GM12801 (cell line): Measurements from ENCODE around the gene SLC25A33.

Source experiments
- TF ChIP-seq, protein P1 (sequence below): IDR thresholded peaks from one replicate; pipeline ENCODE4 v1.5.1; 2011; ENCODE audit warnings: control low read depth; ENCODE audit not compliant: insufficient read length; ENCODE audit errors: extremely low read depth

The SLC25A33 gene

DNA sequence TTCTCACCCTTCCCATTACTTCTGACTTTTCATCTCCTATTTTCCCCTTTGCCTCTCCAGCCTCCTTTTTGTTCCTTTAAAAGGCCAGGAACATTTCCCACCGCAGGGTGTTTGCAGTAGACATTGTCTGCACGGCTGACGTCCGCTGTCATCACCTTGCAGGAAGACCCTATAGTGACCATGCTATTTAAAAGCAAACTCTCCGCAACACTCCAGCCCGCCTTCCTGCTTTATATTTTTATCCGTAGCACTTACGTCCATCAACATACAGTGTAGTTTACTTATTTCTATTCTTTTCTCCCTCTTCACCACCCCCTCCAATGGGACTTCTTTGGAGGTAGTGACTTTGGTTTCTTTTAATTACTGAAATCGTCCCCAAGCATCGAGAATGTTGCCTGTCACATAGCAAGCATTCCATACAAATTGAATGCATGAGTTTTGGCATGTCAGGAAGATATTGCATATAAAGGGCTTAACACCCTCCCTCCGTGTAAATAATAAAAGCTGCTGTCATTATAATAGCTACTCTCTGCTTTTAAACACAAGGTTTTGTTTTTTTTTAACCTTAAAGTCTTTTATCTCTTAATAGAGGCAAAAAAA lies 19.8 kb downstream of the SLC25A33 start:
- TF ChIP-seq, protein P1, sequence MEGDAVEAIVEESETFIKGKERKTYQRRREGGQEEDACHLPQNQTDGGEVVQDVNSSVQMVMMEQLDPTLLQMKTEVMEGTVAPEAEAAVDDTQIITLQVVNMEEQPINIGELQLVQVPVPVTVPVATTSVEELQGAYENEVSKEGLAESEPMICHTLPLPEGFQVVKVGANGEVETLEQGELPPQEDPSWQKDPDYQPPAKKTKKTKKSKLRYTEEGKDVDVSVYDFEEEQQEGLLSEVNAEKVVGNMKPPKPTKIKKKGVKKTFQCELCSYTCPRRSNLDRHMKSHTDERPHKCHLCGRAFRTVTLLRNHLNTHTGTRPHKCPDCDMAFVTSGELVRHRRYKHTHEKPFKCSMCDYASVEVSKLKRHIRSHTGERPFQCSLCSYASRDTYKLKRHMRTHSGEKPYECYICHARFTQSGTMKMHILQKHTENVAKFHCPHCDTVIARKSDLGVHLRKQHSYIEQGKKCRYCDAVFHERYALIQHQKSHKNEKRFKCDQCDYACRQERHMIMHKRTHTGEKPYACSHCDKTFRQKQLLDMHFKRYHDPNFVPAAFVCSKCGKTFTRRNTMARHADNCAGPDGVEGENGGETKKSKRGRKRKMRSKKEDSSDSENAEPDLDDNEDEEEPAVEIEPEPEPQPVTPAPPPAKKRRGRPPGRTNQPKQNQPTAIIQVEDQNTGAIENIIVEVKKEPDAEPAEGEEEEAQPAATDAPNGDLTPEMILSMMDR: no peak

DNA sequence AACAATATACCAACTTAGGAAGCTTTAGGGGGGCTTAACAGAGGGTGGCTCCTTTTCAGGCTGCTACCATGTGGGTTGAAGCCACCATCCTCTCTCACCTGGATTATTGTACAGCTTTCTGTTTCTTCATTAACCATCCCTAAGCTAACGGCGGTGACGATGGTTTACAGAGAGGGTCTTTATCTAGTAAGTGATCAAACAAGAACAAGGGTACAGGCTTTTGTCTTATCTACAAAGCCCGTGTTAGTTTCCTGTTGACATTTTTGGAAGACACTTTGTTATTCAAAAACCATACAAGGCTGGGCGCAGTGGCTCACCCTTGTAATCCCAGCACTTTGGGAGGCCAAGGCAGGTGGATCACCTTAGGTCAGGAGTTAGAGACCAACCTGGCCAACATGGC lies 20.4 kb downstream of the SLC25A33 start:
- TF ChIP-seq, protein P1: no peak

DNA sequence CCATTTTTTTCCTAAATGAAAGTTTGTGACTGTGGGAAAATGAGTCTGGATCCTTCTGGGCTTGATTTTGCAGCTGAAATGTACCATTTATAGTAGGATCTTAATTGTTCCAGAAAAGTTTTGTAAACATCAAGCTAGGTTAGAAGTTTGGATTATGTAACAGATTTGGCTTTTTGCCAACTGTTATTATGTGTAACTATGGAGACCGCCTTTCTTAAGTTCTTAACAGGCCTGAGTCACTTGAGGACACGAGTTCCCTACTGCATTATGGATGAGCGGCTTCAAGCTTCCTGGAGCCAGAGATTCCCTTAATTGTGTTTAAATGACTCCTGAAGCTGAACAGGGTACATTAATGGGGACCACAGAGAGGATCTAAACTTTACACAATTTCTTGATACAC lies 22.2 kb downstream of the SLC25A33 start:
- TF ChIP-seq, protein P1: no peak

DNA sequence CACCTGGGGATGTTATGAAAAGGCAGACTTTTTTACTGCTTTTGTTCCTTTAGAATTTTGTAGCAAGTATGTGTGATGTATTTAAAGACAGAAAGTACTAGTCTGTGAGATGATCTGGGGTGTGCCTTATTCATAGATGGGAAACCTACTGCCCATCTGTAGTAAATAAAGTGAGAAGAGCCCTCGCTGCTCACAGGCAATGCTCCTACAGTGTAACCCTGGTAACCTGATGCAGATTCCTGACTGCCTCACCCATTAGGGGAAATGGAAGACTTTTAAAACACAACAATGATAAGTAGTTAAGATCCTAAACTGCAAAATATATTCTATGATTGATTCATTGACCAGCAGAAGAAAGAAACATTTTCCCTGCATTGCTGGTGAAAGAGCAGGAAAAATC lies 30.0 kb downstream of the SLC25A33 start:
- TF ChIP-seq, protein P1: no peak

DNA sequence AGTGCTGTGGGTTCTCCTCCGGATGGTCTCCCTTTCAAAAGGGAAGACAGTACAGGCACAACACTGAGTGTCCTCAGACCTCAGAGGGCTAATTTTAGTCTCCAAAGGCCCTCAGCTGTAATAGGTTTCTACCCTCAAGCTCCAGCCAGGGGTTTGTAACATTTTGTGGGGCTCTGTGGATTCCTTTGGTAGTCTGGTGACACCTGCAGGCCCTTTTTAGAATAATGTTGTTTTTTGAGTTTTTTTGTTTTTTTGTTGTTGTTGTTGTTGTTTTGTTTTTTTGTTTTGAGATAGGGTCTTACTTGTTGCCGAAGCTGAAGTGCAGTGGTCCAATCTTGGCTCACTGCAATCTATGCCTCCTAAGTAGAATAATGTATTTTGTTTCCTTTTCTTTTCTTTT lies 34.5 kb downstream of the SLC25A33 start:
- TF ChIP-seq, protein P1: no peak

DNA sequence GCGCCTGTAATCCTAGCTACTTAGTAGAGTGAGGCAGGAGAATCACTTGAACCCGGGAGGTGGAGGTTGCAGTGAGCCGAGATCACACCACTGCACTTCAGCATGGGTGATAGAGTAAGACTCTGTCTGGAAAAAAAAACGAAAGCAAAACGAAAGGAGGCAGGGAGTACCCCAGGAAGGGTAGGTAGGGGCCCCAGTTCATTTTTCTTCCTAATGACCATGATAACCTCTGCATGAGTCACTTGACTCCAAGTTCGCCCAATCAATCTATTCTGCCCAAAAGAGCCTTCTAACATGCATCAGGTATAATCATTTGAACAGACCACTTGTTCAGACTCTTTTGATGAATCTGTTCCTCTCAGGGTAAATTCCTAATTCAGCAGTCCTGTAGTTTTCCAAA lies 36.2 kb downstream of the SLC25A33 start:
- TF ChIP-seq, protein P1: no peak

DNA sequence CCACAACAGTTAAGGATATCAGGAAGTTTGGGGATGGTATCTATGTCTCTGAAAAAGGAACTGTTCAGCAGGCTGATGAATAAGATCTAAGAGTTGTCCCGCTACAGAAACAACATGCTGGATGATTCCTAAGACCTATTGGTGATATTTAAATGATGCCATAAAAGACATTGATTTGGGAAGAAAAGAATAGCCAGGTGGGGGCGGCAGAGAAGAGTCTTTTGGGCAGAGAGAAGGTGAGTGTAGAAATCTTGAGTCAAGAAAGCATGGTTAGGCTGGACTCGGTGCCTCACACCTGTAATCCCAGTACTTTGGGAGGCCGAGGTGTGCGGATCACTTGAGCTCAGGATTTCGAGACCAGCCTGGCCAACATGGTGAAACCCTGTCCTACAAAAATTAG lies 37.6 kb downstream of the SLC25A33 start:
- TF ChIP-seq, protein P1: no peak
